Astrocyte (in vitro differentiated cells and primary cell): ENCODE data around the gene CEP250. TPM values are rescaled to one million over a fixed set of nuclear protein-coding genes. Genes with fewer than 3 reads are reported as not detected.

Experiments
- DNase-seq: peaks from one replicate; pipeline ENCODE4 v3.0.0-alpha.2; 2010; ENCODE audit warnings: low read depth
- FAIRE-seq: peaks from 2 replicates; lab custom pipeline; 2011; peaks lifted over from hg19 to GRCh38; lab: Jason Lieb, UNC
- H2AFZ ChIP-seq: 2 replicates; pipeline ENCODE4 v1.6.0; 2012; ENCODE audit warnings: low read depth, low read length, inconsistent platforms
- H3K27ac ChIP-seq: 2 replicates; pipeline ENCODE4 v1.5.1; 2011; ENCODE audit warnings: low read depth, low read length, inconsistent platforms
- H3K27me3 ChIP-seq: 2 replicates; pipeline ENCODE4 v1.6.0; 2011; ENCODE audit warnings: low read length, inconsistent platforms; ENCODE audit not compliant: insufficient read depth
- H3K36me3 ChIP-seq: 2 replicates; pipeline ENCODE4 v1.5.1; 2011; ENCODE audit warnings: low read length, inconsistent platforms; ENCODE audit not compliant: insufficient read depth
- H3K4me1 ChIP-seq: 2 replicates; pipeline ENCODE4 v1.5.1; 2011; ENCODE audit warnings: low read length, inconsistent platforms; ENCODE audit not compliant: insufficient read depth
- H3K4me2 ChIP-seq: 2 replicates; pipeline ENCODE4 v1.6.0; 2012; ENCODE audit warnings: low read length, inconsistent platforms
- H3K4me3 ChIP-seq: 2 replicates; pipeline ENCODE4 v1.5.1; 2011; ENCODE audit warnings: low read depth, mild to moderate bottlenecking, low read length, inconsistent platforms; ENCODE audit not compliant: insufficient read depth
- H3K79me2 ChIP-seq: 2 replicates; pipeline ENCODE4 v1.6.0; 2012; ENCODE audit warnings: mild to moderate bottlenecking, low read length, inconsistent platforms; ENCODE audit not compliant: insufficient read depth
- H3K9ac ChIP-seq: 2 replicates; pipeline ENCODE4 v1.6.0; 2012; ENCODE audit warnings: mild to moderate bottlenecking, low read length, inconsistent platforms
- H3K9me3 ChIP-seq: 2 replicates; pipeline ENCODE4 v1.5.1; 2012; ENCODE audit warnings: low read depth, mild to moderate bottlenecking, low read length, inconsistent platforms; ENCODE audit not compliant: insufficient read depth
- H4K20me1 ChIP-seq: 2 replicates; pipeline ENCODE4 v1.6.0; 2012; ENCODE audit warnings: low read length, inconsistent platforms; ENCODE audit not compliant: insufficient read depth
- H3K27ac Mint-ChIP-seq: one replicate; pipeline ENCODE4 v1.8.0; 2021; ENCODE audit warnings: mild to moderate bottlenecking, mixed read lengths; ENCODE audit not compliant: unreplicated experiment
- H3K27me3 Mint-ChIP-seq: one replicate; pipeline ENCODE4 v1.8.0; 2021; ENCODE audit warnings: low read depth, mixed read lengths; ENCODE audit not compliant: unreplicated experiment
- H3K36me3 Mint-ChIP-seq: one replicate; pipeline ENCODE4 v1.8.0; 2021; ENCODE audit warnings: low read depth, mixed read lengths; ENCODE audit not compliant: unreplicated experiment
- H3K4me1 Mint-ChIP-seq: one replicate; pipeline ENCODE4 v1.8.0; 2021; ENCODE audit warnings: low read depth, mixed read lengths; ENCODE audit not compliant: unreplicated experiment
- H3K4me3 Mint-ChIP-seq: one replicate; pipeline ENCODE4 v1.8.0; 2021; ENCODE audit warnings: mild to moderate bottlenecking, moderate library complexity, mixed read lengths; ENCODE audit not compliant: unreplicated experiment
- H3K9me3 Mint-ChIP-seq: one replicate; pipeline ENCODE4 v1.8.0; 2021; ENCODE audit warnings: mild to moderate bottlenecking, mixed read lengths; ENCODE audit not compliant: unreplicated experiment
- EZH2 ChIP-seq: IDR thresholded peaks from 2 replicates; pipeline ENCODE4 v1.6.1; 2012; ENCODE audit warnings: mild to moderate bottlenecking, low read length, inconsistent platforms; ENCODE audit not compliant: insufficient read depth
- total RNA-seq: library from RNA; stranded (reverse); gene quantifications from 2 replicates; pipeline ENCODE4 v1.2.1, GENCODE V29; 2021
- TF ChIP-seq, protein P1 (sequence below): IDR thresholded peaks from 2 replicates; pipeline ENCODE4 v1.5.1; 2011; ENCODE audit warnings: low read depth, mild to moderate bottlenecking, inconsistent platforms, low read length, moderate library complexity; ENCODE audit not compliant: insufficient read depth

The CEP250 gene
- total RNA-seq, 1 donor from 2014 or later = 107 TPM

DNA sequence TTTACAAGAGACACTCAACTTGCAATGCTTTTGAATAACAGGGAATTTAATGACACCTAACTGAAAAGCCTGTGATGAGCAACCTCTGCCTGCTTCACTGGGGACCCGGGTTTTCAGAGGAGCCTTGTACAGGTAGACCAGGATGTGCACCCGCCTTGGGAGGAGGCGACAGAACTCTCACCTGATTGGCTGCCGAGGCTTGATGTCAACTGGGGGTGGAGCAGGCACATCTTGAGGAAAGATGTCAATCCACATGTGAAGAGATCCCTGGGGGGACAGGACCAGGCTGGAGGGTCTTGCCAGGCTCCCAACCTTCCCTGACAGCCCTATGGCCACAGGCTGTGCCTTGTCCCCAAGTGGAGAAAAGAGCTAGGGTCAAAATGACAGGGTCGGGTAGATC is 106.3 kb downstream of the CEP250 start:
- Mint-ChIP-seq H3K9me3 (peaks cover 4% of the 10 kb centered on the region), H3K36me3 (peaks cover 25% of the 10 kb centered on the region), H3K27me3 (no peaks in the 10 kb centered on the region), H3K27ac (no peak overlapping the region), H3K4me3 (no peak overlapping the region), H3K4me1 (peaks cover 7% of the 10 kb centered on the region)
- FAIRE-seq = no peak
- no peaks in the 10 kb centered on the region for H3K79me2 ChIP-seq
- H2AFZ ChIP-seq = no peak overlapping the region
- no peak for DNase-seq
- no peak overlapping the region for H3K4me2 ChIP-seq
- H3K27ac ChIP-seq = no peak overlapping the region
- no peak overlapping the region for H3K4me3 ChIP-seq
- peaks cover 3% of the 10 kb centered on the region for H4K20me1 ChIP-seq
- no peaks in the 10 kb centered on the region for H3K36me3 ChIP-seq
- no peaks in the 10 kb centered on the region for H3K9me3 ChIP-seq
- no peak for TF ChIP-seq EZH2
- no peaks in the 10 kb centered on the region for H3K27me3 ChIP-seq
- peaks cover 5% of the 10 kb centered on the region for H3K4me1 ChIP-seq
- H3K9ac ChIP-seq = no peak overlapping the region

DNA sequence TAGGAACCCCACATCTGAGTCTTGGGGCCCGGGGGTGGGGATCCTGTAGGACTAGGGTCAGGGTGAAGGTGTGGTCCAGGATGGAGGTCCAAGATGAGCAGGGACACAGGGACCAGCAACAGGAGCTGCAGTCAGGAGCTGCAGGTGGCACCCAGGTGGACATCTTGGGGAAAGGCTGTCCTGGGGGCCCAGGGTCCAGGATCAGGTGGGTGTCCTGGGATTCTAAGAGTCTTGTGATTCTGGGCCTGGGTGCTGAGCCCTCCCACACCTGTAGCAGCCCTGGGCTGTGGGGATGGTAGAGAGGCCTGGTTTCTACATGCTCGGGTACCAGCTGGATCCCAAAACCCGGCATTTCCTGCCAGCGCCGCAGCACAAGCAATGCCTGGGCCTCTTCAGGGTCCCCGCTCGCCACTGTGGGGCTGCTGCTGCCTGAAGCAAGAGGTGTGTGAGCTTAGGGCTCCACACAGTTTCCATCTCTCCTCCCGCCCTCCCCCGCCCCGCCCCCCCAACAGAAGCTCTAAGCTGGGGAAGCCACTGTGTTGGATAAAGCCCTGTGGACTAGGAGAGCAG is 107.2 kb downstream of the CEP250 start:
- H4K20me1 ChIP-seq = peaks cover 3% of the 10 kb centered on the region
- TF ChIP-seq EZH2 = no peak
- TF ChIP-seq, protein P1, sequence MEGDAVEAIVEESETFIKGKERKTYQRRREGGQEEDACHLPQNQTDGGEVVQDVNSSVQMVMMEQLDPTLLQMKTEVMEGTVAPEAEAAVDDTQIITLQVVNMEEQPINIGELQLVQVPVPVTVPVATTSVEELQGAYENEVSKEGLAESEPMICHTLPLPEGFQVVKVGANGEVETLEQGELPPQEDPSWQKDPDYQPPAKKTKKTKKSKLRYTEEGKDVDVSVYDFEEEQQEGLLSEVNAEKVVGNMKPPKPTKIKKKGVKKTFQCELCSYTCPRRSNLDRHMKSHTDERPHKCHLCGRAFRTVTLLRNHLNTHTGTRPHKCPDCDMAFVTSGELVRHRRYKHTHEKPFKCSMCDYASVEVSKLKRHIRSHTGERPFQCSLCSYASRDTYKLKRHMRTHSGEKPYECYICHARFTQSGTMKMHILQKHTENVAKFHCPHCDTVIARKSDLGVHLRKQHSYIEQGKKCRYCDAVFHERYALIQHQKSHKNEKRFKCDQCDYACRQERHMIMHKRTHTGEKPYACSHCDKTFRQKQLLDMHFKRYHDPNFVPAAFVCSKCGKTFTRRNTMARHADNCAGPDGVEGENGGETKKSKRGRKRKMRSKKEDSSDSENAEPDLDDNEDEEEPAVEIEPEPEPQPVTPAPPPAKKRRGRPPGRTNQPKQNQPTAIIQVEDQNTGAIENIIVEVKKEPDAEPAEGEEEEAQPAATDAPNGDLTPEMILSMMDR = no peak
- peaks cover 3% of the 10 kb centered on the region for H3K27me3 ChIP-seq
- Mint-ChIP-seq H3K36me3 (peaks cover 17% of the 10 kb centered on the region), H3K9me3 (peaks cover 4% of the 10 kb centered on the region), H3K4me3 (no peak overlapping the region), H3K4me1 (peaks cover 7% of the 10 kb centered on the region), H3K27ac (no peak overlapping the region), H3K27me3 (no peaks in the 10 kb centered on the region)
- no peak overlapping the region for H3K9ac ChIP-seq
- peaks cover 5% of the 10 kb centered on the region for H3K4me1 ChIP-seq
- no peaks in the 10 kb centered on the region for H3K79me2 ChIP-seq
- no peak overlapping the region for H3K27ac ChIP-seq
- no peak overlapping the region for H2AFZ ChIP-seq
- FAIRE-seq (no peak), DNase-seq (no peak)
- H3K36me3 ChIP-seq = no peaks in the 10 kb centered on the region
- no peaks in the 10 kb centered on the region for H3K9me3 ChIP-seq
- no peak overlapping the region for H3K4me3 ChIP-seq
- H3K4me2 ChIP-seq = no peak overlapping the region

DNA sequence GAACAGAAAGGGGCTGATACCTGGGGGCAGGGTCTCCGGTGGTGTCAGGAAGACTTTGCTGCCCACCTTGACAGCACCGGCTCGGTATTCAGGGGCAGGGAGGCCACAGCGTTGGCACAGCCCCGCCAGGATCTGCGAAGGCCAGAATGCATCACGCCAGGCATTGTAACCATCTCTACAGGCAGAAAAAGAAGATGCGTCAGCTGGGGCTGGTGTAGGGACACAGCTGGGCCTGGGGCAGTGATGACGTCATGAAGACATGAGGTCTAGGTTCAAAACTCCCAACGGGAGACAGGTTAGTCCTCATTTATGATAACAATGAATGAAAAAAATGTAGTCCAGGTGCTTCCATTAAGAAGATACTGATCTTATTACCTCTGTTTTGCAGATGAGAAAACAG is 108.4 kb downstream of the CEP250 start:
- TF ChIP-seq, protein P1 = no peak
- no peak for TF ChIP-seq EZH2
- Mint-ChIP-seq H3K4me1 (peaks cover 7% of the 10 kb centered on the region), H3K9me3 (peaks cover 2% of the 10 kb centered on the region), H3K27ac (no peak overlapping the region), H3K36me3 (peaks cover 9% of the 10 kb centered on the region), H3K4me3 (no peak overlapping the region), H3K27me3 (no peaks in the 10 kb centered on the region)
- H3K27me3 ChIP-seq = peaks cover 3% of the 10 kb centered on the region
- no peak overlapping the region for H3K4me3 ChIP-seq
- no peak overlapping the region for H3K27ac ChIP-seq
- H3K4me2 ChIP-seq = no peak overlapping the region
- peaks cover 5% of the 10 kb centered on the region for H3K4me1 ChIP-seq
- H3K79me2 ChIP-seq = no peaks in the 10 kb centered on the region
- DNase-seq (no peak), FAIRE-seq (no peak)
- no peaks in the 10 kb centered on the region for H3K36me3 ChIP-seq
- no peak overlapping the region for H3K9ac ChIP-seq
- H4K20me1 ChIP-seq = peaks cover 3% of the 10 kb centered on the region
- no peaks in the 10 kb centered on the region for H3K9me3 ChIP-seq
- no peak overlapping the region for H2AFZ ChIP-seq
